Esophagus muscularis mucosa (tissue), 3 donors: ENCODE data around the gene CEP44.

ENCODE experiments used
- CTCF ChIP-seq, 3 experiments: fragments of 200-600 bp in 2 of 3; fragments of 450-650 bp in 1 of 3; sonication (generic) in 2 of 3; IDR thresholded peaks; one replicate each; pipeline ENCODE4 v1.5.1; 2017 to 2019; ENCODE audit warnings: antibody characterized with exemption in 3 of 3, mild to moderate bottlenecking in 2 of 3, moderate library complexity in 1 of 3
- POLR2A ChIP-seq: fragments of 450-650 bp; IDR thresholded peaks from one replicate; pipeline ENCODE4 v1.6.1; 2017; ENCODE audit warnings: antibody characterized with exemption, moderate library complexity, mild to moderate bottlenecking, low read depth

- TF ChIP-seq CTCF (IDR thresholded peaks at IDR 0.05) (no peak), POLR2A (no peak)
Observed at GRCh38 chr4:174265916-174266315, 17.8 kb upstream of the CEP44 start.
